Measurements from ENCODE around the gene KSR2. TPM values are rescaled to one million over a fixed set of nuclear protein-coding genes. Genes with fewer than 3 reads are reported as not detected.

Gene KSR2
- total RNA-seq, 1 experiment from 2014 or later, result 0.15 TPM

DNA sequence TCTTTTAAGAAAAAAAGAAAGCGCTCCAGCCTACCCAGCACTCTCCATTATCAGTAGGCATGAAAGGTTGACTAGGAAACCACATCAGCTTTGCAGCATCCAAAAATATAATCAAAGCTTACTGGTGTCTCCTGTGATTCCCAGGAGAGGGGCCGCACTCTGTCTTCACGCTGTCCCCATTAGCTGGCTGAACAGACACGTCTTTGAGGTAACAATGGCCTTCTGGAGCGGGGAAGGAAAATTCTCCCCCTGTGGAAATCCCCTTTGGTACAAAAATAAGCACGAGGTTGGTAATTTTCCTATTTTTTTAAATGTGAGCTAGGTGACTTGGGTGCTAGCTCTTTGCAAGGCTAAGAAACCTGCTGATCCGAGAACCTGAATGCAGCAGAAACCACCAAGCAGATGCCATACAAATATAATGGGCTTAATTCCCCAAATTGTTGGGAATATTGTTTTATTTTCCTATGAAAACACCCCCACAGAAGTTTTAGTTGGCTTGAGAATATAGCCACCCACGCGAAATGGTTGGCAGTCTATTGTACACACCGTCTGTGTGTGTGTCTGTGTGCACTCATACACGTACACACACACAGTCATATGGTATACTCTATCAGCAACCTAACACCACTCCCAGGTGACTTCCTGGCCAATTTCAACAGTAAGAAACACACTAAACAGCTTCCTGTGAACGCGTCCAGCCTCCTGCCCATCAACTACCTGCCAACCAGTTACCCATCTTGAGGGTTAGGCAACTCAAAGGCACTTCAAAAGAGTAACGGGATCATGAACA is 71.2 kb downstream of the KSR2 start:
- in situ Hi-C loops (cut with HindIII; ENCODE audit: low pct_unique_long_range_greater_than_20kb, low sequenced_read_pairs), result no loop called here
- no peaks in the 10 kb centered on the region for H3K27me3 ChIP-seq (ENCODE audit: control insufficient read depth, insufficient read depth, low read length)
- ATAC-seq (no peak), DNase-seq (ENCODE audit: low read depth, low spot score) (no peak)
- H3K9me3 ChIP-seq (ENCODE audit: control insufficient read depth, insufficient read depth, low read depth, low read length), result no peaks in the 10 kb centered on the region
- no peak overlapping the region for H3K4me3 ChIP-seq (ENCODE audit: low read depth in 2 of 2, low read length in 2 of 2)
- POLR2A ChIA-PET, result interaction anchor here (0.6 to 0.7 kb wide), 2 partner anchors 136 to 506 kb away, joined by 3 to 8 read pairs; no protein-coding TSS in a partner anchor
- H3K36me3 ChIP-seq (ENCODE audit: control insufficient read depth, insufficient read depth, low read length), result no peaks in the 10 kb centered on the region
- TF ChIP-seq, protein P1, sequence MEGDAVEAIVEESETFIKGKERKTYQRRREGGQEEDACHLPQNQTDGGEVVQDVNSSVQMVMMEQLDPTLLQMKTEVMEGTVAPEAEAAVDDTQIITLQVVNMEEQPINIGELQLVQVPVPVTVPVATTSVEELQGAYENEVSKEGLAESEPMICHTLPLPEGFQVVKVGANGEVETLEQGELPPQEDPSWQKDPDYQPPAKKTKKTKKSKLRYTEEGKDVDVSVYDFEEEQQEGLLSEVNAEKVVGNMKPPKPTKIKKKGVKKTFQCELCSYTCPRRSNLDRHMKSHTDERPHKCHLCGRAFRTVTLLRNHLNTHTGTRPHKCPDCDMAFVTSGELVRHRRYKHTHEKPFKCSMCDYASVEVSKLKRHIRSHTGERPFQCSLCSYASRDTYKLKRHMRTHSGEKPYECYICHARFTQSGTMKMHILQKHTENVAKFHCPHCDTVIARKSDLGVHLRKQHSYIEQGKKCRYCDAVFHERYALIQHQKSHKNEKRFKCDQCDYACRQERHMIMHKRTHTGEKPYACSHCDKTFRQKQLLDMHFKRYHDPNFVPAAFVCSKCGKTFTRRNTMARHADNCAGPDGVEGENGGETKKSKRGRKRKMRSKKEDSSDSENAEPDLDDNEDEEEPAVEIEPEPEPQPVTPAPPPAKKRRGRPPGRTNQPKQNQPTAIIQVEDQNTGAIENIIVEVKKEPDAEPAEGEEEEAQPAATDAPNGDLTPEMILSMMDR (IDR thresholded peaks at IDR 0.05), result no peak
- TF ChIP-seq SIN3A (IDR thresholded peaks at IDR 0.05; ENCODE audit: borderline replicate concordance, insufficient read depth, low read depth, low read length) (no peak), POLR2AphosphoS5 (IDR thresholded peaks at IDR 0.05; ENCODE audit: low read depth, low read length) (no peak), REST (IDR thresholded peaks at IDR 0.05; ENCODE audit: insufficient read depth in 1 of 2, low read depth in 2 of 2, low read length in 1 of 2) (no peak), TCF7L2 (IDR thresholded peaks at IDR 0.05; ENCODE audit: low read depth, low read length) (no peak)
- BruUV-seq (replicated peaks), result no TSS peak
- intact Hi-C loops (cut with micrococcal nuclease; ENCODE audit: unreplicated experiment), result no loop called here
- no peak overlapping the region for H3K27ac ChIP-seq (ENCODE audit: low read length)
- CTCF ChIA-PET, result no interaction called here
- H3K4me1 ChIP-seq (ENCODE audit: control insufficient read depth, insufficient read depth, low read length), result no peaks in the 10 kb centered on the region

GRCh38 chr12:117896009-117896408 is 72.8 kb downstream of the KSR2 start:
- no TSS peak for BruUV-seq (replicated peaks)
- intact Hi-C loops (cut with micrococcal nuclease; ENCODE audit: unreplicated experiment), result no loop called here
- no peak overlapping the region for H3K27ac ChIP-seq (ENCODE audit: low read length)
- H3K4me3 ChIP-seq (ENCODE audit: low read depth in 2 of 2, low read length in 2 of 2), result no peak overlapping the region
- no peaks in the 10 kb centered on the region for H3K36me3 ChIP-seq (ENCODE audit: control insufficient read depth, insufficient read depth, low read length)
- no peak for TF ChIP-seq SIN3A (IDR thresholded peaks at IDR 0.05; ENCODE audit: borderline replicate concordance, insufficient read depth, low read depth, low read length)
- TF ChIP-seq REST (IDR thresholded peaks at IDR 0.05; ENCODE audit: insufficient read depth in 1 of 2, low read depth in 2 of 2, low read length in 1 of 2), result no peak
- no peak for TF ChIP-seq POLR2AphosphoS5 (IDR thresholded peaks at IDR 0.05; ENCODE audit: low read depth, low read length)
- TF ChIP-seq TCF7L2 (IDR thresholded peaks at IDR 0.05; ENCODE audit: low read depth, low read length), result no peak
- TF ChIP-seq, protein P1 (IDR thresholded peaks at IDR 0.05), result no peak
- ChIA-PET POLR2A (no interaction called here), CTCF (no interaction called here)
- DNase-seq (ENCODE audit: low read depth, low spot score), result no peak
- H3K9me3 ChIP-seq (ENCODE audit: control insufficient read depth, insufficient read depth, low read depth, low read length), result no peaks in the 10 kb centered on the region
- no peak for ATAC-seq
- H3K4me1 ChIP-seq (ENCODE audit: control insufficient read depth, insufficient read depth, low read length), result no peaks in the 10 kb centered on the region
- in situ Hi-C loops (cut with HindIII; ENCODE audit: low pct_unique_long_range_greater_than_20kb, low sequenced_read_pairs), result no loop called here
- H3K27me3 ChIP-seq (ENCODE audit: control insufficient read depth, insufficient read depth, low read length), result no peaks in the 10 kb centered on the region
